ENCODE results near the gene TNXB. TPM values are rescaled to one million over a fixed set of nuclear protein-coding genes. Genes with fewer than 3 reads are reported as not detected.

The TNXB gene
- total and polyA plus RNA-seq, 9 of the 15 experiments (the other 6 are each of a cell fraction or from before 2014, with no cell fraction given) = 0.14 to 28.1 (median 12.4) TPM

GRCh38 chr6:32153564-32154513 is 44.7 kb upstream of the TNXB start, which contains the start of gene PPT2 (continued):
- TF ChIP-seq, protein P1, sequence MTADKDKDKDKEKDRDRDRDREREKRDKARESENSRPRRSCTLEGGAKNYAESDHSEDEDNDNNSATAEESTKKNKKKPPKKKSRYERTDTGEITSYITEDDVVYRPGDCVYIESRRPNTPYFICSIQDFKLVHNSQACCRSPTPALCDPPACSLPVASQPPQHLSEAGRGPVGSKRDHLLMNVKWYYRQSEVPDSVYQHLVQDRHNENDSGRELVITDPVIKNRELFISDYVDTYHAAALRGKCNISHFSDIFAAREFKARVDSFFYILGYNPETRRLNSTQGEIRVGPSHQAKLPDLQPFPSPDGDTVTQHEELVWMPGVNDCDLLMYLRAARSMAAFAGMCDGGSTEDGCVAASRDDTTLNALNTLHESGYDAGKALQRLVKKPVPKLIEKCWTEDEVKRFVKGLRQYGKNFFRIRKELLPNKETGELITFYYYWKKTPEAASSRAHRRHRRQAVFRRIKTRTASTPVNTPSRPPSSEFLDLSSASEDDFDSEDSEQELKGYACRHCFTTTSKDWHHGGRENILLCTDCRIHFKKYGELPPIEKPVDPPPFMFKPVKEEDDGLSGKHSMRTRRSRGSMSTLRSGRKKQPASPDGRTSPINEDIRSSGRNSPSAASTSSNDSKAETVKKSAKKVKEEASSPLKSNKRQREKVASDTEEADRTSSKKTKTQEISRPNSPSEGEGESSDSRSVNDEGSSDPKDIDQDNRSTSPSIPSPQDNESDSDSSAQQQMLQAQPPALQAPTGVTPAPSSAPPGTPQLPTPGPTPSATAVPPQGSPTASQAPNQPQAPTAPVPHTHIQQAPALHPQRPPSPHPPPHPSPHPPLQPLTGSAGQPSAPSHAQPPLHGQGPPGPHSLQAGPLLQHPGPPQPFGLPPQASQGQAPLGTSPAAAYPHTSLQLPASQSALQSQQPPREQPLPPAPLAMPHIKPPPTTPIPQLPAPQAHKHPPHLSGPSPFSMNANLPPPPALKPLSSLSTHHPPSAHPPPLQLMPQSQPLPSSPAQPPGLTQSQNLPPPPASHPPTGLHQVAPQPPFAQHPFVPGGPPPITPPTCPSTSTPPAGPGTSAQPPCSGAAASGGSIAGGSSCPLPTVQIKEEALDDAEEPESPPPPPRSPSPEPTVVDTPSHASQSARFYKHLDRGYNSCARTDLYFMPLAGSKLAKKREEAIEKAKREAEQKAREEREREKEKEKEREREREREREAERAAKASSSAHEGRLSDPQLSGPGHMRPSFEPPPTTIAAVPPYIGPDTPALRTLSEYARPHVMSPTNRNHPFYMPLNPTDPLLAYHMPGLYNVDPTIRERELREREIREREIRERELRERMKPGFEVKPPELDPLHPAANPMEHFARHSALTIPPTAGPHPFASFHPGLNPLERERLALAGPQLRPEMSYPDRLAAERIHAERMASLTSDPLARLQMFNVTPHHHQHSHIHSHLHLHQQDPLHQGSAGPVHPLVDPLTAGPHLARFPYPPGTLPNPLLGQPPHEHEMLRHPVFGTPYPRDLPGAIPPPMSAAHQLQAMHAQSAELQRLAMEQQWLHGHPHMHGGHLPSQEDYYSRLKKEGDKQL (CRISPR knock-in tag; IDR thresholded peaks at IDR 0.05; ENCODE audit: borderline replicate concordance) = peak; percentile 96
- peak; percentile 25 for TF ChIP-seq NCOA1 (IDR thresholded peaks at IDR 0.05; ENCODE audit: low read depth)
- peak; percentile 86 for TF ChIP-seq KAT7 (CRISPR knock-in tag; IDR thresholded peaks at IDR 0.05; ENCODE audit: borderline replicate concordance)
- TF ChIP-seq FOSL1 (tag; conservative IDR thresholded peaks at IDR 0.05) = peak; percentile 51; the same call in 1 of the 2 replicates
- TF ChIP-seq ZNF134 (CRISPR knock-in tag; conservative IDR thresholded peaks at IDR 0.05) = no peak
- peak; percentile 90 for TF ChIP-seq ZBTB17 (CRISPR knock-in tag; IDR thresholded peaks at IDR 0.05)
- TF ChIP-seq SAFB (IDR thresholded peaks at IDR 0.05; ENCODE audit: borderline replicate concordance, low read depth, low read length) = no peak; the same call in 1 of the 2 replicates
- no peak for TF ChIP-seq TCFL5 (CRISPR knock-in tag; conservative IDR thresholded peaks at IDR 0.05)
- TF ChIP-seq COPS2 (conservative IDR thresholded peaks at IDR 0.05) = no peak
- no peak for TF ChIP-seq HOXB6 (CRISPR knock-in tag; IDR thresholded peaks at IDR 0.05; ENCODE audit: borderline replicate concordance)
- TF ChIP-seq, protein P2, sequence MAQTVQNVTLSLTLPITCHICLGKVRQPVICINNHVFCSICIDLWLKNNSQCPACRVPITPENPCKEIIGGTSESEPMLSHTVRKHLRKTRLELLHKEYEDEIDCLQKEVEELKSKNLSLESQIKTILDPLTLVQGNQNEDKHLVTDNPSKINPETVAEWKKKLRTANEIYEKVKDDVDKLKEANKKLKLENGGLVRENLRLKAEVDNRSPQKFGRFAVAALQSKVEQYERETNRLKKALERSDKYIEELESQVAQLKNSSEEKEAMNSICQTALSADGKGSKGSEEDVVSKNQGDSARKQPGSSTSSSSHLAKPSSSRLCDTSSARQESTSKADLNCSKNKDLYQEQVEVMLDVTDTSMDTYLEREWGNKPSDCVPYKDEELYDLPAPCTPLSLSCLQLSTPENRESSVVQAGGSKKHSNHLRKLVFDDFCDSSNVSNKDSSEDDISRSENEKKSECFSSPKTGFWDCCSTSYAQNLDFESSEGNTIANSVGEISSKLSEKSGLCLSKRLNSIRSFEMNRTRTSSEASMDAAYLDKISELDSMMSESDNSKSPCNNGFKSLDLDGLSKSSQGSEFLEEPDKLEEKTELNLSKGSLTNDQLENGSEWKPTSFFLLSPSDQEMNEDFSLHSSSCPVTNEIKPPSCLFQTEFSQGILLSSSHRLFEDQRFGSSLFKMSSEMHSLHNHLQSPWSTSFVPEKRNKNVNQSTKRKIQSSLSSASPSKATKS (CRISPR knock-in tag; IDR thresholded peaks at IDR 0.05) = no peak
- peak; percentile 92 for TF ChIP-seq ETV1 (tag; conservative IDR thresholded peaks at IDR 0.05; ENCODE audit: low read depth)
- TF ChIP-seq RBM14 (IDR thresholded peaks at IDR 0.05; ENCODE audit: borderline replicate concordance, insufficient read depth, low read depth, low read length) = no peak
- TF ChIP-seq ZNF589 (CRISPR knock-in tag; IDR thresholded peaks at IDR 0.05; ENCODE audit: low read depth) = peak; percentile 88
- TF ChIP-seq, protein P3, sequence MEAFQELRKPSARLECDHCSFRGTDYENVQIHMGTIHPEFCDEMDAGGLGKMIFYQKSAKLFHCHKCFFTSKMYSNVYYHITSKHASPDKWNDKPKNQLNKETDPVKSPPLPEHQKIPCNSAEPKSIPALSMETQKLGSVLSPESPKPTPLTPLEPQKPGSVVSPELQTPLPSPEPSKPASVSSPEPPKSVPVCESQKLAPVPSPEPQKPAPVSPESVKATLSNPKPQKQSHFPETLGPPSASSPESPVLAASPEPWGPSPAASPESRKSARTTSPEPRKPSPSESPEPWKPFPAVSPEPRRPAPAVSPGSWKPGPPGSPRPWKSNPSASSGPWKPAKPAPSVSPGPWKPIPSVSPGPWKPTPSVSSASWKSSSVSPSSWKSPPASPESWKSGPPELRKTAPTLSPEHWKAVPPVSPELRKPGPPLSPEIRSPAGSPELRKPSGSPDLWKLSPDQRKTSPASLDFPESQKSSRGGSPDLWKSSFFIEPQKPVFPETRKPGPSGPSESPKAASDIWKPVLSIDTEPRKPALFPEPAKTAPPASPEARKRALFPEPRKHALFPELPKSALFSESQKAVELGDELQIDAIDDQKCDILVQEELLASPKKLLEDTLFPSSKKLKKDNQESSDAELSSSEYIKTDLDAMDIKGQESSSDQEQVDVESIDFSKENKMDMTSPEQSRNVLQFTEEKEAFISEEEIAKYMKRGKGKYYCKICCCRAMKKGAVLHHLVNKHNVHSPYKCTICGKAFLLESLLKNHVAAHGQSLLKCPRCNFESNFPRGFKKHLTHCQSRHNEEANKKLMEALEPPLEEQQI (IDR thresholded peaks at IDR 0.05) = peak; percentile 50; the same call in 1 of the 2 replicates
- TF ChIP-seq NR2F6 (CRISPR knock-in tag; IDR thresholded peaks at IDR 0.05) = 0 out of 2 replicates have a peak, but pooled peaks have one; percentile 21
- no peak for TF ChIP-seq RBM15 (IDR thresholded peaks at IDR 0.05; ENCODE audit: insufficient read depth, low read length)

Measured in K562 (cell line).